ENCODE data around the gene TLR9.

DNA sequence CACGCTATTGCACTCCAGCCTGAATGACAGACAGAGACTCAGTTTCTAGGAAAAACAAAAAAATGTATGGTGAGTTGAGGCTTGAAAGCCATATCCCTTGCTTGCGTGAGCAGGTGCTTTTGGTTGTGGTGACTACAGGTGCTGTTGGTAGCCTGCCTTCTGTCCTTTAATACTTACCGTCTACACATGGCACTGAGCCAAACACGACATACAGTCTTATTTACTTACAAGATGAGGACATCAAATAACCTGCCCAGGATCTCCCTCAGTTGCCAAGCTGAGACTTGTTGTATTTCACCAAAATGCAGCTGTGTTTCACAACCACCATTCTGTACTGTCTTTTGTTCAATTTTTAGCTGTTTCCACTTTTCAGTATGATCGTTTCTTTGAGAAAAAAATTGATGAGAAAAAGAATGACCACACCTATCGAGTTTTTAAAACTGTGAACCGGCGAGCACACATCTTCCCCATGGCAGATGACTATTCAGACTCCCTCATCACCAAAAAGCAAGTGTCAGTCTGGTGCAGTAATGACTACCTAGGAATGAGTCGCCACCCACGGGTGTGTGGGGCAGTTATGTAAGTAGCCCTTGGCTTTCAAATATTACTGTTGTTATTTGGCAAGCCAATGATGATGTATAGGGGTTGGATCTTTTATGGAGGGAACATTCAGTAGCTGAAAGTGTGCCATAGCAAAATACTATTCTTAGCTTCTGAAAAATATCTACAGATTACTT lies 20.9 kb downstream of the TLR9 start:
- TF ChIP-seq, protein P1, sequence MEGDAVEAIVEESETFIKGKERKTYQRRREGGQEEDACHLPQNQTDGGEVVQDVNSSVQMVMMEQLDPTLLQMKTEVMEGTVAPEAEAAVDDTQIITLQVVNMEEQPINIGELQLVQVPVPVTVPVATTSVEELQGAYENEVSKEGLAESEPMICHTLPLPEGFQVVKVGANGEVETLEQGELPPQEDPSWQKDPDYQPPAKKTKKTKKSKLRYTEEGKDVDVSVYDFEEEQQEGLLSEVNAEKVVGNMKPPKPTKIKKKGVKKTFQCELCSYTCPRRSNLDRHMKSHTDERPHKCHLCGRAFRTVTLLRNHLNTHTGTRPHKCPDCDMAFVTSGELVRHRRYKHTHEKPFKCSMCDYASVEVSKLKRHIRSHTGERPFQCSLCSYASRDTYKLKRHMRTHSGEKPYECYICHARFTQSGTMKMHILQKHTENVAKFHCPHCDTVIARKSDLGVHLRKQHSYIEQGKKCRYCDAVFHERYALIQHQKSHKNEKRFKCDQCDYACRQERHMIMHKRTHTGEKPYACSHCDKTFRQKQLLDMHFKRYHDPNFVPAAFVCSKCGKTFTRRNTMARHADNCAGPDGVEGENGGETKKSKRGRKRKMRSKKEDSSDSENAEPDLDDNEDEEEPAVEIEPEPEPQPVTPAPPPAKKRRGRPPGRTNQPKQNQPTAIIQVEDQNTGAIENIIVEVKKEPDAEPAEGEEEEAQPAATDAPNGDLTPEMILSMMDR (IDR thresholded peaks at IDR 0.05): no peak
- TF ChIP-seq POLR2AphosphoS5 (IDR thresholded peaks at IDR 0.05): no peak

Data from gastroesophageal sphincter (tissue), 3 donors.